Gastrocnemius medialis (tissue), 4 donors: ENCODE results near the gene TP73. TPM values are rescaled to one million over a fixed set of nuclear protein-coding genes. Genes with fewer than 3 reads are reported as not detected.

Experiments used
- ATAC-seq, 2 donors: fragments of 150-250 bp; one replicate each; pipeline ENCODE4 v1.9.1; 2016
- DNase-seq, 2 donors: peaks; one replicate each; pipeline ENCODE4 v3.0.0-alpha.2; 2019
- H3K27ac ChIP-seq, 4 donors: fragments of 200-600 bp; sonication (generic); 1 replicate in 1 of 4; 2 replicates in 3 of 4; pipeline ENCODE4 v1.5.1; 2016 to 2018; ENCODE audit warnings: mild to moderate bottlenecking in 2 of 4, moderate library complexity in 1 of 4
- H3K27me3 ChIP-seq, 3 donors: fragments of 200-600 bp; sonication (generic) in 2 of 3; 1 replicate in 1 of 3; 2 replicates in 2 of 3; pipeline versions ENCODE4 v1.5.1 to v1.6.0; 2016 to 2019; ENCODE audit warnings: mild to moderate bottlenecking in 1 of 3, moderate library complexity in 1 of 3
- H3K36me3 ChIP-seq, 2 donors: fragments of 200-600 bp; sonication (generic) in 1 of 2; one replicate each; pipeline ENCODE4 v1.5.1; 2017 to 2018
- H3K4me1 ChIP-seq, 2 donors: fragments of 200-600 bp; sonication (generic) in 1 of 2; one replicate each; pipeline ENCODE4 v1.5.1; 2016 to 2017; ENCODE audit warnings: mild to moderate bottlenecking in 2 of 2
- H3K4me3 ChIP-seq, 4 donors: fragments of 200-600 bp; sonication (generic) in 3 of 4; 1 replicate in 1 of 4; 2 replicates in 3 of 4; pipeline ENCODE4 v1.5.1; 2016 to 2019; ENCODE audit warnings: mild to moderate bottlenecking in 2 of 4
- H3K9me3 ChIP-seq, 3 donors: fragments of 200-600 bp; sonication (generic) in 2 of 3; 1 replicate in 1 of 3; 2 replicates in 2 of 3; pipeline ENCODE4 v1.5.1; 2016 to 2019
- POLR2A ChIP-seq, 2 donors: fragments of 450-650 bp; IDR thresholded peaks; one replicate each; pipeline ENCODE4 v1.6.1; 2017; ENCODE audit warnings: antibody characterized with exemption in 2 of 2, mild to moderate bottlenecking in 2 of 2, moderate library complexity in 2 of 2
- in situ Hi-C, 4 donors: fragments of 200-750 bp; cut with MboI; loops; one replicate each; pipeline versions ENCODE4 v1.15.0 to v1.8.0; 2017; ENCODE audit warnings: low sequenced_read_pairs in 4 of 4
- intact Hi-C: fragments of 100-400 bp; cut with DNase I; formaldehyde crosslinking; loops from one replicate; pipeline ENCODE4 v1.15.1; 2023; ENCODE audit warnings: low total_unique reads
- total RNA-seq, 4 donors: library from RNA; depleted of rRNA; stranded (reverse); fragments of >200 nt; gene quantifications; one replicate each; pipeline versions ENCODE4 v1.1.0 to v1.2.3, GENCODE V29; 2016
- TF ChIP-seq, protein P1 (sequence below), 5 experiments: fragments of 450-650 bp in 3 of 5; fragments of 200-600 bp in 2 of 5; sonication (generic) in 2 of 5; IDR thresholded peaks in 4 of 5; conservative IDR thresholded peaks in 1 of 5; 1 replicate in 4 of 5; 2 replicates in 1 of 5; pipeline ENCODE4 v1.5.1; 2016 to 2019; ENCODE audit warnings: antibody characterized with exemption in 5 of 5, mild to moderate bottlenecking in 3 of 5, moderate library complexity in 3 of 5

TP73 gene
- total RNA-seq, 4 donors from 2014 or later, result 0.07 TPM; not detected in 3

DNA sequence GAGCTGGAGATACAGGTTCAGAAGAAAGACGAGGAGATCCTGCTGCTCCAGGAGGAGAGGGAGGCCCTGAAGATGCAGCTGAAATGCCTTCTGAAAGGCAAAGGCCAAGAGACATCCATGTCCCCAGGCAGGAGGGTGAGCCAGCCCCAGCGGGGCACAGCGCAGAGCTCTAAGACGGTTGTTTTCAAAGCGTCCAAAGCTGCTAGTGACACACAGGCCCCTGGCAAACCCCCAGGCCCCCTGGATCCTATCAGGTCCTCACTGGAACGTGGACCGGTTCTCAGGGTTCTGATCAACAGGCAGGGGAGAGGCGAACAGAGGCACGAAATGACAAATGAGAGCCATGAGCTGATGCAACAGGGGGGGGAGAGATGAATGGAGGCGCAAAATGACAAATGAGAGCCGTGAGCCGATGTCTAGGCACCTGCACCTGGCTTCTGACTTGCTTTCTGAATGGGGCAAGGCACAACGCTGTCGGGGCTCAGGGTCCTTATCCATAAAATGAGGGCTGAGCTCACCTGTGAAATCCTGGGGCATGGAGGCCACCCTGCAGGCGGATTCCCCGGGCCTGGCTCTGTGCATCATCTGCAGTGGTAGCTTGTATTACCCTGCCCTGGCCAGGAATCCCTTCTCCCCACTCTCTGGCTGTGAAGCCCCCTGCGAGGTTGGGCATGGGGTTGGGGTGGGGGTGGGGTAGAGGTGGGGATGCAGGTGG, 109.1 kb downstream of the TP73 start:
- Histone ChIP-seq H3K4me1 (peaks cover 0 to 3% of the 10 kb centered on the region in 2 donors), H3K36me3 (no peaks in the 10 kb centered on the region), H3K27me3 (no peaks in the 10 kb centered on the region), H3K4me3 (no peak overlapping the region), H3K9me3 (no peaks in the 10 kb centered on the region), H3K27ac (no peak overlapping the region)
- DNase-seq, result no peak
- TF ChIP-seq, protein P1, sequence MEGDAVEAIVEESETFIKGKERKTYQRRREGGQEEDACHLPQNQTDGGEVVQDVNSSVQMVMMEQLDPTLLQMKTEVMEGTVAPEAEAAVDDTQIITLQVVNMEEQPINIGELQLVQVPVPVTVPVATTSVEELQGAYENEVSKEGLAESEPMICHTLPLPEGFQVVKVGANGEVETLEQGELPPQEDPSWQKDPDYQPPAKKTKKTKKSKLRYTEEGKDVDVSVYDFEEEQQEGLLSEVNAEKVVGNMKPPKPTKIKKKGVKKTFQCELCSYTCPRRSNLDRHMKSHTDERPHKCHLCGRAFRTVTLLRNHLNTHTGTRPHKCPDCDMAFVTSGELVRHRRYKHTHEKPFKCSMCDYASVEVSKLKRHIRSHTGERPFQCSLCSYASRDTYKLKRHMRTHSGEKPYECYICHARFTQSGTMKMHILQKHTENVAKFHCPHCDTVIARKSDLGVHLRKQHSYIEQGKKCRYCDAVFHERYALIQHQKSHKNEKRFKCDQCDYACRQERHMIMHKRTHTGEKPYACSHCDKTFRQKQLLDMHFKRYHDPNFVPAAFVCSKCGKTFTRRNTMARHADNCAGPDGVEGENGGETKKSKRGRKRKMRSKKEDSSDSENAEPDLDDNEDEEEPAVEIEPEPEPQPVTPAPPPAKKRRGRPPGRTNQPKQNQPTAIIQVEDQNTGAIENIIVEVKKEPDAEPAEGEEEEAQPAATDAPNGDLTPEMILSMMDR (IDR thresholded peaks at IDR 0.05 in 4 of 5, conservative IDR thresholded peaks at IDR 0.05 in 1 of 5), result no peak
- TF ChIP-seq POLR2A (IDR thresholded peaks at IDR 0.05), result no peak
- no peak for ATAC-seq
- intact Hi-C loops, result no loop called here
- in situ Hi-C loops, result no loop called here

- intact Hi-C loops, result no loop called here
Observed at GRCh38 chr1:3762151-3762872, 110.0 kb downstream of the TP73 start.

GRCh38 chr1:3762873-3763228, 110.5 kb downstream of the TP73 start:
- DNase-seq (no peak), ATAC-seq (no peak)

More at GRCh38 chr1:3762151-3762872, 110.0 kb downstream of the TP73 start:
- no peaks in the 10 kb centered on the region for H3K27me3 ChIP-seq
- no peak overlapping the region for H3K27ac ChIP-seq
- H3K4me3 ChIP-seq, result no peak overlapping the region
- no peaks in the 10 kb centered on the region for H3K9me3 ChIP-seq
- in situ Hi-C loops, result no loop called here
- H3K36me3 ChIP-seq, result no peaks in the 10 kb centered on the region
- no peak for ATAC-seq
- no peak for DNase-seq
- H3K4me1 ChIP-seq, result peaks cover 0 to 3% of the 10 kb centered on the region in 2 donors
- no peak for TF ChIP-seq POLR2A (IDR thresholded peaks at IDR 0.05)
- TF ChIP-seq, protein P1 (IDR thresholded peaks at IDR 0.05 in 4 of 5, conservative IDR thresholded peaks at IDR 0.05 in 1 of 5), result no peak

DNA sequence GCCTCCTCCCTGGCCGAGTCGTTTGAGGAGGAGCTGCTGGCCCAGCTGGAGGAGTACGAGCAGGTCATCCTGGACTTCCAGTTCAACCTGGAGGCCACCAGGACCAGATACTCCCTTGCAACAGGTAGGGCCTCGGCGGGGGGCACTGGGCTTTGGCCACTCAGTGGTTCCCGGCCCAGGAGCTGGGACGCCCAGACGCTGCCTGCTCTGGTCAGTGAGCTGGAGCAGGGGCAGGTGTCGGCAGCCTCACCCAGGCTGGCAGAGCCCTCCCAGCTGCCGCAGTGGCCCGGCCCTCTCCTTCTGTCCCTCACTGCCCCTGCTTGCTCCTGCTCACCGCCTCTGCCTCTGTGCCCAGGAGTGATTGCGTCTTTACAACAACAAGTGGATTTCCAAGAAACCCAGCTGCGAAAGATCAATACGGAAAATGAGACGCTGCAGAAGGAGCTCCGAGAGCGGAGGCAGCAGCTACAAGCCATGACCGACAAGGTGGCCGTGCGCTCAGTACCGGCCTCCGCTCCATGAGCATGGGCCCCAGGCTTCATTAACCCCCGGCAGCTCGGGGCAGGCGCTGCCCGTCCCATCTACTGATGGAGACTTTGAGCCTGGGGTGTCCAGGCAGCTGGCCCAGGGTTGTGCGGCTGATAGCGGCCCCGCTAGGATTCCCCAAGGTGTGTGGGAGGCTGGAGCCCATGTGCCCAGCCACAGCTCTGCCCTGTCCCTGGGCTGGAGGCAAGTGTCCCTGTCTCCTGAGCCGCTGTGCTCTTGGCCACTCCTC, 111.2 kb downstream of the TP73 start:
- in situ Hi-C loops (no loop called here), intact Hi-C loops (no loop called here)
- no peak for TF ChIP-seq POLR2A (IDR thresholded peaks at IDR 0.05)
- TF ChIP-seq, protein P1 (IDR thresholded peaks at IDR 0.05 in 4 of 5, conservative IDR thresholded peaks at IDR 0.05 in 1 of 5), result no peak
- H3K27ac ChIP-seq, result no peak overlapping the region
- no peaks in the 10 kb centered on the region for H3K9me3 ChIP-seq
- no peak overlapping the region for H3K4me3 ChIP-seq
- H3K36me3 ChIP-seq, result no peaks in the 10 kb centered on the region
- DNase-seq (no peak), ATAC-seq (no peak)
- peaks cover 0 to 3% of the 10 kb centered on the region in 2 donors for H3K4me1 ChIP-seq
- no peaks in the 10 kb centered on the region for H3K27me3 ChIP-seq

More at GRCh38 chr1:3762873-3763228, 110.5 kb downstream of the TP73 start:
- Histone ChIP-seq H3K27ac (no peak overlapping the region), H3K27me3 (no peaks in the 10 kb centered on the region), H3K4me1 (peaks cover 0 to 3% of the 10 kb centered on the region in 2 donors), H3K9me3 (no peaks in the 10 kb centered on the region), H3K36me3 (no peaks in the 10 kb centered on the region), H3K4me3 (no peak overlapping the region)
- TF ChIP-seq, protein P1 (IDR thresholded peaks at IDR 0.05 in 4 of 5, conservative IDR thresholded peaks at IDR 0.05 in 1 of 5), result no peak
- no peak for TF ChIP-seq POLR2A (IDR thresholded peaks at IDR 0.05)
- intact Hi-C loops, result no loop called here
- in situ Hi-C loops, result no loop called here
